ENCODE measurements around the gene COX7B2. TPM values are rescaled to one million over a fixed set of nuclear protein-coding genes. Genes with fewer than 3 reads are reported as not detected.

The COX7B2 gene
- total RNA-seq, 1 experiment from 2014 or later = not detected

DNA sequence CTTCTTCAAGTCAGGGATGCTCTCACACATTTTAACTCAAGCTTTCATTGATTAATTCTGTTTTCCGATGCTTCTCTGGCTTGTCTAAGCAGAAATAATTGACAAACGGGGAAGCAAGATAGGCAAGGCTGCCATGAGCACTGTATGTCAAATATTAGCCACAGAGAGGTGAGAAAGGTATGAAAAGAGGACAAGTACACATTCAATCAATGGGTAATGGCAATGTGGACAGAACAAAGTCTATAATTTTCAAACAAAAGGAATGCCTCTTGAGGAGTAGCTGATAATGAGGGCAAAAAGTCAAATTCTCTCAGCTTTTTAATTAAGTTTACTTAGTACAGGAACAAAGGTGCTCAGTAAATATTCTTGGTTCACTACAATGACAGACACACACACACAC is 19.6 kb downstream of the COX7B2 start:
- H2AFZ ChIP-seq (ENCODE audit: low read depth, low read length, poor library complexity, severe bottlenecking) = no peak overlapping the region
- H3K9me2 ChIP-seq (ENCODE audit: insufficient read depth) = no peaks in the 10 kb centered on the region
- no peaks in the 10 kb centered on the region for H3K79me2 ChIP-seq (ENCODE audit: insufficient read depth, low read length)
- no TSS peak for BruUV-seq (replicated peaks)
- H3K27ac ChIP-seq (ENCODE audit: low read depth, low read length) = no peak overlapping the region
- POLR2A ChIA-PET = no interaction called here
- no peaks in the 10 kb centered on the region for H3K36me3 ChIP-seq (ENCODE audit: control insufficient read depth in 1 of 2, insufficient read depth in 2 of 2, low read length in 2 of 2)
- intact Hi-C loops (cut with micrococcal nuclease) = no loop called here
- no peak overlapping the region for H3K4me2 ChIP-seq (ENCODE audit: low read length)
- no peaks in the 10 kb centered on the region for H3K9me3 ChIP-seq (ENCODE audit: control insufficient read depth in 1 of 2, insufficient read depth in 1 of 2, low read depth in 1 of 2, low read length in 2 of 2)
- no peak for TF ChIP-seq SIN3A (IDR thresholded peaks at IDR 0.05; ENCODE audit: low read depth)
- no peak for TF ChIP-seq SRF (IDR thresholded peaks at IDR 0.05; ENCODE audit: low read depth)
- TF ChIP-seq, protein P1, sequence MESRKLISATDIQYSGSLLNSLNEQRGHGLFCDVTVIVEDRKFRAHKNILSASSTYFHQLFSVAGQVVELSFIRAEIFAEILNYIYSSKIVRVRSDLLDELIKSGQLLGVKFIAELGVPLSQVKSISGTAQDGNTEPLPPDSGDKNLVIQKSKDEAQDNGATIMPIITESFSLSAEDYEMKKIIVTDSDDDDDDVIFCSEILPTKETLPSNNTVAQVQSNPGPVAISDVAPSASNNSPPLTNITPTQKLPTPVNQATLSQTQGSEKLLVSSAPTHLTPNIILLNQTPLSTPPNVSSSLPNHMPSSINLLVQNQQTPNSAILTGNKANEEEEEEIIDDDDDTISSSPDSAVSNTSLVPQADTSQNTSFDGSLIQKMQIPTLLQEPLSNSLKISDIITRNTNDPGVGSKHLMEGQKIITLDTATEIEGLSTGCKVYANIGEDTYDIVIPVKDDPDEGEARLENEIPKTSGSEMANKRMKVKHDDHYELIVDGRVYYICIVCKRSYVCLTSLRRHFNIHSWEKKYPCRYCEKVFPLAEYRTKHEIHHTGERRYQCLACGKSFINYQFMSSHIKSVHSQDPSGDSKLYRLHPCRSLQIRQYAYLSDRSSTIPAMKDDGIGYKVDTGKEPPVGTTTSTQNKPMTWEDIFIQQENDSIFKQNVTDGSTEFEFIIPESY (IDR thresholded peaks at IDR 0.05; ENCODE audit: extremely low read depth, insufficient replicate concordance, low read length) = no peak
- TF ChIP-seq POLR2AphosphoS5 (IDR thresholded peaks at IDR 0.05; ENCODE audit: low read depth, low read length) = no peak
- TF ChIP-seq EZH2 (IDR thresholded peaks at IDR 0.05) = no peak
- TF ChIP-seq, protein P2, sequence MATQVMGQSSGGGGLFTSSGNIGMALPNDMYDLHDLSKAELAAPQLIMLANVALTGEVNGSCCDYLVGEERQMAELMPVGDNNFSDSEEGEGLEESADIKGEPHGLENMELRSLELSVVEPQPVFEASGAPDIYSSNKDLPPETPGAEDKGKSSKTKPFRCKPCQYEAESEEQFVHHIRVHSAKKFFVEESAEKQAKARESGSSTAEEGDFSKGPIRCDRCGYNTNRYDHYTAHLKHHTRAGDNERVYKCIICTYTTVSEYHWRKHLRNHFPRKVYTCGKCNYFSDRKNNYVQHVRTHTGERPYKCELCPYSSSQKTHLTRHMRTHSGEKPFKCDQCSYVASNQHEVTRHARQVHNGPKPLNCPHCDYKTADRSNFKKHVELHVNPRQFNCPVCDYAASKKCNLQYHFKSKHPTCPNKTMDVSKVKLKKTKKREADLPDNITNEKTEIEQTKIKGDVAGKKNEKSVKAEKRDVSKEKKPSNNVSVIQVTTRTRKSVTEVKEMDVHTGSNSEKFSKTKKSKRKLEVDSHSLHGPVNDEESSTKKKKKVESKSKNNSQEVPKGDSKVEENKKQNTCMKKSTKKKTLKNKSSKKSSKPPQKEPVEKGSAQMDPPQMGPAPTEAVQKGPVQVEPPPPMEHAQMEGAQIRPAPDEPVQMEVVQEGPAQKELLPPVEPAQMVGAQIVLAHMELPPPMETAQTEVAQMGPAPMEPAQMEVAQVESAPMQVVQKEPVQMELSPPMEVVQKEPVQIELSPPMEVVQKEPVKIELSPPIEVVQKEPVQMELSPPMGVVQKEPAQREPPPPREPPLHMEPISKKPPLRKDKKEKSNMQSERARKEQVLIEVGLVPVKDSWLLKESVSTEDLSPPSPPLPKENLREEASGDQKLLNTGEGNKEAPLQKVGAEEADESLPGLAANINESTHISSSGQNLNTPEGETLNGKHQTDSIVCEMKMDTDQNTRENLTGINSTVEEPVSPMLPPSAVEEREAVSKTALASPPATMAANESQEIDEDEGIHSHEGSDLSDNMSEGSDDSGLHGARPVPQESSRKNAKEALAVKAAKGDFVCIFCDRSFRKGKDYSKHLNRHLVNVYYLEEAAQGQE (IDR thresholded peaks at IDR 0.05; ENCODE audit: low read depth) = no peak
- TF ChIP-seq ZFX (IDR thresholded peaks at IDR 0.05) = no peak
- TF ChIP-seq ZNF274 (IDR thresholded peaks at IDR 0.05; ENCODE audit: low read depth, low read length) = no peak
- TF ChIP-seq EGR1 (IDR thresholded peaks at IDR 0.05; ENCODE audit: low read depth) = no peak
- TF ChIP-seq SP1 (IDR thresholded peaks at IDR 0.05; ENCODE audit: low read depth) = no peak
- TF ChIP-seq TCF7L2 (IDR thresholded peaks at IDR 0.05; ENCODE audit: borderline replicate concordance, extremely low read depth, insufficient read depth, insufficient read length) = no peak
- no peak for TF ChIP-seq CEBPB (IDR thresholded peaks at IDR 0.05; ENCODE audit: low read depth)
- no peak for TF ChIP-seq CBX3 (IDR thresholded peaks at IDR 0.05; ENCODE audit: low read depth)
- TF ChIP-seq ELF1 (IDR thresholded peaks at IDR 0.05; ENCODE audit: borderline replicate concordance, low read depth) = no peak
- TF ChIP-seq EZH2phosphoT487 (IDR thresholded peaks at IDR 0.05; ENCODE audit: borderline replicate concordance) = no peak
- no peak for TF ChIP-seq YY1 (IDR thresholded peaks at IDR 0.05; ENCODE audit: extremely low read depth, insufficient replicate concordance, low read depth, low read length)
- no peak for TF ChIP-seq JUND (IDR thresholded peaks at IDR 0.05)
- H3K9ac ChIP-seq (ENCODE audit: low read length) = no peak overlapping the region
- no peak for ATAC-seq
- CTCF ChIA-PET = no interaction called here
- H3K4me3 ChIP-seq (replicated peaks in 1 of 2; ENCODE audit: low read depth in 1 of 2, low read length in 2 of 2) = no peak overlapping the region
- H4K20me1 ChIP-seq (ENCODE audit: insufficient read depth) = no peaks in the 10 kb centered on the region
- DNase-seq (ENCODE audit: low read depth, low spot score) = no peak
- no peaks in the 10 kb centered on the region for H3K27me3 ChIP-seq (ENCODE audit: insufficient read depth, low read length)
- no peaks in the 10 kb centered on the region for H3K4me1 ChIP-seq (ENCODE audit: control insufficient read depth in 1 of 2, insufficient read depth in 2 of 2, low read length in 2 of 2)
- RAD21 ChIA-PET (ENCODE audit: low non-redundant PET in 1 of 2, low total read pairs in 2 of 2, uncharacterized antibody in 2 of 2, unreplicated experiment in 2 of 2) = no interaction called here

Data from HCT116 (cell line).